HepG2 (cell line): ENCODE measurements around the gene NEDD4L. TPM values are rescaled to one million over a fixed set of nuclear protein-coding genes. Genes with fewer than 3 reads are reported as not detected.

Source experiments
- ATF6 ChIP-seq: sonication (generic); formaldehyde crosslinking; conservative IDR thresholded peaks from 2 replicates; pipeline ENCODE4 v1.4.0; 2020; ENCODE audit warnings: missing genetic modification reagents
- CEBPB ChIP-seq: IDR thresholded peaks from 2 replicates; pipeline ENCODE4 v1.6.1; 2011; ENCODE audit warnings: low read depth, low read length, improper control_type of control experiment, borderline replicate concordance
- FOXO4 ChIP-seq: sonication (generic); formaldehyde crosslinking; conservative IDR thresholded peaks from 2 replicates; pipeline ENCODE4 v1.8.1; 2023; ENCODE audit warnings: missing genetic modification reagents
- GATA4 ChIP-seq: sonication (generic); IDR thresholded peaks from 2 replicates; pipeline ENCODE4 v1.6.1; 2016; ENCODE audit warnings: antibody characterized with exemption, low read depth, borderline replicate concordance
- PAWR ChIP-seq: sonication (generic); formaldehyde crosslinking; IDR thresholded peaks from 2 replicates; pipeline ENCODE4 v1.4.0; 2020; ENCODE audit warnings: missing genetic modification reagents, mild to moderate bottlenecking, borderline replicate concordance
- RAD21 ChIP-seq: fragments of 450-650 bp; formaldehyde crosslinking; IDR thresholded peaks from 2 replicates; pipeline ENCODE4 v1.5.0; 2020; ENCODE audit warnings: mild to moderate bottlenecking
- REST ChIP-seq, 2 experiments: IDR thresholded peaks; 2 replicates each; pipeline ENCODE4 v1.6.1; 2011 to 2012; ENCODE audit warnings: low read length in 2 of 2, borderline replicate concordance in 1 of 2, low read depth in 1 of 2, mild to moderate bottlenecking in 1 of 2, moderate library complexity in 1 of 2
- SALL1 ChIP-seq: sonication (generic); formaldehyde crosslinking; IDR thresholded peaks from 2 replicates; pipeline ENCODE4 v1.8.0; 2022; ENCODE audit warnings: mild to moderate bottlenecking, missing genetic modification reagents
- SAP130 ChIP-seq: IDR thresholded peaks from 2 replicates; pipeline ENCODE4 v1.6.1; 2016; ENCODE audit warnings: low read depth
- SMAD1 ChIP-seq: sonication (generic); formaldehyde crosslinking; IDR thresholded peaks from 2 replicates; pipeline ENCODE4 v1.4.0; 2020; ENCODE audit warnings: missing genetic modification reagents, low read depth, mild to moderate bottlenecking, borderline replicate concordance
- SOX13 ChIP-seq, 3 experiments: fragments of 450-650 bp in 1 of 3; sonication (generic) in 1 of 3; formaldehyde crosslinking in 1 of 3; IDR thresholded peaks in 2 of 3; conservative IDR thresholded peaks in 1 of 3; 2 replicates each; pipeline versions ENCODE4 v1.5.0 to v1.6.1; 2016 to 2020; ENCODE audit warnings: antibody characterized with exemption in 1 of 3, mild to moderate bottlenecking in 1 of 3, missing compliant biosample characterization in 1 of 3, missing genetic modification reagents in 1 of 3, moderate library complexity in 1 of 3
- SP4 ChIP-seq: sonication (generic); formaldehyde crosslinking; IDR thresholded peaks from 2 replicates; pipeline ENCODE4 v1.8.1; 2023; ENCODE audit warnings: mild to moderate bottlenecking, missing genetic modification reagents
- TSC22D2 ChIP-seq: sonication (generic); formaldehyde crosslinking; IDR thresholded peaks from 2 replicates; pipeline ENCODE4 v1.5.1; 2020; ENCODE audit warnings: missing genetic modification reagents, mild to moderate bottlenecking, borderline replicate concordance
- ZFP36 ChIP-seq: fragments of 150-350 bp; IDR thresholded peaks from 2 replicates; pipeline ENCODE4 v1.6.1; 2018; ENCODE audit warnings: borderline replicate concordance, low read length, low read depth; ENCODE audit not compliant: partially characterized antibody
- ZFP90 ChIP-seq: sonication (generic); formaldehyde crosslinking; IDR thresholded peaks from 2 replicates; pipeline ENCODE4 v1.8.0; 2022; ENCODE audit warnings: missing genetic modification reagents, mild to moderate bottlenecking, inconsistent platforms, borderline replicate concordance
- ZNF335 ChIP-seq: sonication (generic); formaldehyde crosslinking; IDR thresholded peaks from 2 replicates; pipeline ENCODE4 v1.4.0; 2020; ENCODE audit warnings: missing genetic modification reagents
- ZNF616 ChIP-seq: sonication (generic); formaldehyde crosslinking; IDR thresholded peaks from 2 replicates; pipeline ENCODE4 v1.5.0; 2020; ENCODE audit warnings: low read depth, mild to moderate bottlenecking, missing genetic modification reagents
- ZNF841 ChIP-seq: sonication (generic); formaldehyde crosslinking; IDR thresholded peaks from 2 replicates; pipeline ENCODE4 v1.8.1; 2023; ENCODE audit warnings: missing genetic modification reagents, borderline replicate concordance
- polyA plus RNA-seq, 8 experiments: library from polyadenylated mRNA; depleted of rRNA in 3 of 8; stranded (reverse) in 7 of 8; unstranded in 1 of 8; fragments of >200 nt; fragmentation: Illumina TruSeq in 4 of 8; extraction: Trizol in 4 of 8; gene quantifications; 2 replicates each; pipeline versions ENCODE4 v1.2.1 to v1.2.3, GENCODE V29; 2011 to 2016; ENCODE audit warnings: low read depth in 4 of 8, missing spikeins in 1 of 8, mixed read lengths in 1 of 8; ENCODE audit not compliant: insufficient read depth in 1 of 8
- total RNA-seq, 5 experiments: library from RNA; depleted of rRNA; stranded (reverse); fragments of >200 nt; fragmentation: Illumina TruSeq; extraction: Trizol; gene quantifications; 2 replicates each; pipeline ENCODE4 v1.2.3, GENCODE V29; 2016; ENCODE audit warnings: low read depth in 1 of 5

The NEDD4L gene
- total and polyA plus RNA-seq, 2 of the 13 experiments (the other 11 are each of a cell fraction or from before 2014, with no cell fraction given) = 168 to 390 TPM

- 0 out of 2 replicates have a peak, but pooled peaks have one; percentile 52 for TF ChIP-seq ZNF841 (CRISPR knock-in tag)
- peak; percentile 57; the same call in 1 of the 2 replicates for TF ChIP-seq SAP130
- TF ChIP-seq ZFP36 = no peak
- no peak for TF ChIP-seq ZFP90
- peak; percentile 74; the same call in 1 of the 2 replicates for TF ChIP-seq CEBPB
- no peak for TF ChIP-seq ATF6
- TF ChIP-seq FOXO4 (CRISPR knock-in tag) = no peak
- TF ChIP-seq ZNF335 (CRISPR knock-in tag) = 0 out of 2 replicates have a peak, but pooled peaks have one; percentile 38
- no peak for TF ChIP-seq SMAD1 (CRISPR knock-in tag)
- no peak for TF ChIP-seq SALL1 (CRISPR knock-in tag)
- TF ChIP-seq PAWR (CRISPR knock-in tag) = no peak
- TF ChIP-seq RAD21 (CRISPR knock-in tag) = peak; percentile 22; the same call in 1 of the 2 replicates
- TF ChIP-seq TSC22D2 (CRISPR knock-in tag) = no peak
- TF ChIP-seq GATA4 = no peak
- TF ChIP-seq SOX13 (IDR thresholded peaks at IDR 0.05) = no peak
- TF ChIP-seq SOX13 (CRISPR knock-in tag; conservative IDR thresholded peaks at IDR 0.05 in 1 of 2, IDR thresholded peaks at IDR 0.05 in 1 of 2) = 0 out of 4 replicates have a peak, but pooled peaks of 1 of the 2 experiments have one; percentile 9
- no peak for TF ChIP-seq SP4
- no peak for TF ChIP-seq ZNF616 (CRISPR knock-in tag)
- no peak for TF ChIP-seq REST (IDR thresholded peaks at IDR 0.05; ENCODE audit: borderline replicate concordance in 1 of 2, low read depth in 1 of 2, low read length in 2 of 2)
Measured at GRCh38 chr18:58044370-58045241, 580 bp downstream of the NEDD4L start (continued).
